Measurements from ENCODE around the gene SLC22A23.

Gene SLC22A23

GRCh38 chr6:3351105-3351676 is 105.7 kb downstream of the SLC22A23 start:
- DNase-seq = no peak

- DNase-seq = no peak
Observed at GRCh38 chr6:3350252-3350796, 106.5 kb downstream of the SLC22A23 start.

GRCh38 chr6:3349388-3350251 is 107.2 kb downstream of the SLC22A23 start:
- DNase-seq = no peak

DNA sequence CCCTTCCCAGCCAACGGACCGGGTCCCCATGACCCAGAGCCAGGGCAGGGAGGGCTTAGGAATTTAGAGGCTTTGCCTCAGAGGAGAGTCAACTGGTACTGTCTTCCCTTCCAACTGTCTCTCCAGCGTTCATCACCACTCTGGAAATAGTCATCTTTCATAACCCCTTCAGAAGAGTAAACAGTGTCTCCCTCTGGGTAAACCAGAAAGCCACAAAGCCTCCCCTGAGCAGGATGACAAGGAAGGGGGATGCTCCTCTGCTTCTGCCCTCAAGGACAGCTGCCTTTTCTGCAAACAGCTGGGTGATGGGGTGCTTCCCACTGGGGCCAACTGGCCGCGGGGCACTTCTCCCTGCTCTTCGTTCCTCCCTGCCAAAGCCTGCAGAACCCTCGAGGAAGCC is 108.0 kb downstream of the SLC22A23 start:
- DNase-seq = no peak

- DNase-seq = no peak
Observed at GRCh38 chr6:3347826-3348225, 109.0 kb downstream of the SLC22A23 start.

DNA sequence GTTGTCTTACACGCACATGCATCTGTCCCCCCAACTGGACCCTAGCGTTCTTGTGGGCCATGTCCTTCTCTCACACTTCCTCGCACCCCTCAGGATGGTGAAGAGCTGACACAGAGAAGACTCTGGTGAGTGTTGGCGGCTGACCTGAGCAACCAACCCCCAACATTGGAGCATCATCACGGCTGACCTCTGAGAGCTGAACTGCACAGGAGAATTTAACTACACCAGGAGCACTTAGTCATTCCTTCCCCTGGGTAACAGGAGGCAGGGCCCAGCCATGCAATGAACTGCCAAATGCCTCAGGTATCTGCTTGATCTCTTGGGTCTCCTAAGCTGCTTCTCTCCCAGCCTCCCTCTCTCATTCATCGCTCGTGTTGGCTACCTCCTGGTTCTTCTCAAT is 109.6 kb downstream of the SLC22A23 start:
- DNase-seq = no peak

DNA sequence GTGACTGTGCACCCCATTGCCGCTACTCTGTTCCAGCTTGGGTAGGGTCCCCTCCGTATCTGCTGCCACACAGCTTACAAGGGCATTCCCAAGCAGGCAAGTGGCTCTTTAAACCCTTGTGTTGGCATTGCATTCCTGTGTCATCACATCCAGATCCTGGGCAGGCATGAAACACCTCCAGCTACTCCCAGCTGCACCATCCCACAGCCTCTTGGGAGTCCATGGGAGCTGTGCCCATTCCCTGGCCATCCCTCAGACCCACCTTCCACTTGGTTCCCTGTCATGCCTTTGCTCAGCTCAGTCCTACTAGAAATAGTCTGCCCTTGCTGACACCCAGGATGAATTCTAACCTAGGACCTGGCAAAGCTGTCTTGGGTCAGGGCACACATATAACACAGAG is 110.4 kb downstream of the SLC22A23 start:
- DNase-seq = no peak

GRCh38 chr6:3345836-3346235 is 111.0 kb downstream of the SLC22A23 start:
- no peak for DNase-seq

DNA sequence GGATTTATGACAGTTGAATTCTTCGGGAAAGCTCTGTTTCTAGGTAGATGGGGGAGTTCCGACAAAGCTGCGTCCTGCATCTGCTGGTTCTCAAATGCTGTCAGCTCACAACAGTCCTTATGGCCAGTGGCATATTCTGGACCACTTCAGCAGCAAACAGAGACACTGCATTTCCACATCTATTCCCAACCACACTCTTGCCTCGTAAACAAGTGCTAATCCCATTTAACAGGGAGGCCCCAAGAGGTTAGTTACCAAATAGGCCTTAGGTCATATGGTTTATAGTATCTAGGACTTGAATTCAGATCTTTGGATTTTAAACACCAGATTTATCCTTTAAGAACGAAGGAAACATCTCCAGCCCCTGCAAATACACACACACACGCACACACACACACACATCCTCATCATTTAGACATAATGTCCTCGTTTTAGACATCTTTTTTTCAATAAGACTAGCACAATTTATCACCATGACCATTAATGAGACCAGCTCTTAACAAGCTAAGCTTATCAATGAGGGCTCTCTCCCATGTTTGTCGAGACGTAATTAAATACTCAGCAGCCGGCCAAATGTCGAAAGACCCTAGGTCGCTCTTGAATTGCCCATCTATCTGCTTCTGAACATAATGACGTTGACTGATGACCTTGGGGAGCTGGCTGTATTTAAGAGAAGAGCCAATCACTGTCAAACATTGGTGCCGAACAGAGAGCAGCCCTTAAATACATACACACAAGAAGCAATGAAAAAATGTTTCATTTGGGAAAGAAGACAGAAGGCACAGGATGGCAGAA is 113.6 kb downstream of the SLC22A23 start:
- no peak for DNase-seq

GRCh38 chr6:3341467-3341866 is 115.4 kb downstream of the SLC22A23 start:
- no peak for DNase-seq

DNA sequence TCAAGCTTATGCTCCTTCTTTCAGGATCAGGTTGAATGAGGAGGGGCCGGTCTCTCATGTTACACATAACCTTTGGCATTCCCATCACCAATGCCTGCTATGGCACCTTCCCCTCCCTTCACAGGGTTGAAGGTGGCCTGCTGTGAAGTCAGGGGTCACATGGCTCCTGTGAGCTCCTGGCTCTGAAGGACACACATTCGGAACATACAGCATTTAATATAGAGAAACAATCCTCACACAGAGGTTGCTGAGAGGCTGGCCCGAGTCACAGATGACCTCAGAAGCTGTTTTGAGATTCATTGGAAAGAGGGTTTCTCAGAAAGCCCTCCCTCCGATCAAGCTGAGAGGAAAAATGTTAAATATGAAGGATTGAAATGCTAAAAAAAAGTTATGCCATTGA is 116.0 kb downstream of the SLC22A23 start:
- no peak for DNase-seq

DNA sequence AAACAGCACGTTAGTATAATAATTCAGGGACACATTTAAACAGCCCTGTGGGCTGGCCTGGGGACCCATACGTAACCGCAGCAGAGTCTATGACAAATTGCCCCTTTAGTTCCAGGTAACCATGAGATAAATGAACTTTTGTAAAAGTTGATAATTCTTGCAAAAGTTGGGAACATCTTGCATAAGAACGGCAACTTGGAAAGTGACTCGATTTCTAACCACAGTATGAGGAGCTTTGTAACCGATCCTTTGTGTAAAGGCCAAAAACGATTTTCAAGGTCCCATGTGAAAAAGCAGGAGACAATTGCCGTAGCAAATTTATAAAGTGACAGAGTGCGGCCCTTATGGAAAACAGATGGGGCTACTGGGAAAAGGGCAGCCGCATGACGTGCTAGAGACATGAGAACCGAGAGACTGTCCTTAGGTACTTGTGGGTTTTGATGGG is 116.5 kb downstream of the SLC22A23 start:
- no peak for DNase-seq

GRCh38 chr6:3339811-3340210 is 117.0 kb downstream of the SLC22A23 start:
- no peak for DNase-seq

DNA sequence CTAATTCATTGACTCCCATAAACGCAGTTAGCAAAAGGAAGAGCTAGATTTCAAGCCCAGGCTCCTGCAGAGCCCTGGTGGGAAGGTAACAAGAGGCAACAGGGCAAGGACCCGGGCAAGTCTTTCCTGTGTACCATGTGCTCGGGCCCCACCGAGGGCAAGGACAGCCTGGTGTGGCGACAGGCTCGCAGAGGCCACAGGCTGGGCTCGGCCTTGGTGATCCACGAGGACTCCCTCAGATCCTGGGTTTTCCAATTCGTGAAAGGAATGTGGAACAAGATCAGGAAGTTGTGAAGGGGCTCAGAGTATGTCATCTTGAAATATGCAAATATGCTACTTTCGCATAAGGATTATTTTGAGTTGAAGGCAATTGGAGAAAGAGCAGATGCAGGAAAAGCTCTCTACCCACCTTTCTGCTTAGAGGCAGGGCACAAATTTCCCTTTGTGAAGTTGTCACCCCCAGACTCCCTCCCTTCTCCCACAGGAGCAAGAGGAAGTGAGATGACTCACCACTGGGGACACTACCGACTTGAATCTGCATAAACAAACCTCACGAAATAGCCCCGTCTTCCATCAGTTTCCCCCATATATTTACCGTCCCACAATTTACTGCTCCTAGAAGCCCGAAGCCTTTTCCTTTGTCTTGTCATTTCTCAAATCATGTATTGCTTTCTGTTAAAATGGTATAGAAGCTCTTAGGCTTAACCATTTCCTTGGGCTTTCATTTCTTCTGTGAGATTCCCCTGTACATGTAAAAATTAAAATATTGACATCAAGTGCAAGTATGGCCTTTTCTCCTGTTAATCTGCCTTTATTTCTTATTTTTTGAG is 119.1 kb downstream of the SLC22A23 start:
- no peak for DNase-seq

GRCh38 chr6:3336859-3337515 is 119.9 kb downstream of the SLC22A23 start:
- DNase-seq = no peak

DNA sequence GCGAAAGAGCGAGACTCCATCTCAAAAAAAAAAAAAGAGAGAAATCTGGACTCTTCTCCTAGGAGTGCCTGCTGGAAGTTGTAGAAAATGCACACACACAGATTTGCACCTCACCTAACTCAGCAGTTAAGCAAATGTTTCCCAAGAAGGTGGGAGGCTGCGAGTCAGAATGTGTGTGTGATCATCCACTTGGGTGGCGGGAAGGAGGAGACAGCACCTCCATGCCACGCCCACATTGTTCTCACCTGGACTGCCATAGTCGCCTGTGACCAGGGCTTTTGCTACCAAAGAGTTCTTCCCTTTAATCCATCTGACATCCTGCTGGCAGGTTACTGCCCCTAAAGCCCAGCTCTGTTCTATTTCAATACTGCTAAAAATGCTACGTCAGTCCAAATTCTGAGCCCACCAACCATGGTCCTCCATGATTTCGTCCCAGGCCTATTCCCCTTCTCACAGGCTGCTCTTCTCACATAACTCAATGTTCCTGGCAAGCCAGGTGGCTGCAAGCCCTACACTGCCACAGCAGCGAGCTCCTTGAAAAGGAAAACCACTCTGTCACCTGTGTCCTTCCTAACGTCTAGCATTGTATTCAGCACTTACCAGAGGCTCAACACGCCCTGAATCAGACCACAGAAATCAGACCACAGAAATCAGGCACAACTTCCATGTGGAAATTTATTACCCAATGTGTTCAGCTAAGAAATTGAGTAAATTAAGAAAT is 120.6 kb downstream of the SLC22A23 start:
- no peak for DNase-seq

DNA sequence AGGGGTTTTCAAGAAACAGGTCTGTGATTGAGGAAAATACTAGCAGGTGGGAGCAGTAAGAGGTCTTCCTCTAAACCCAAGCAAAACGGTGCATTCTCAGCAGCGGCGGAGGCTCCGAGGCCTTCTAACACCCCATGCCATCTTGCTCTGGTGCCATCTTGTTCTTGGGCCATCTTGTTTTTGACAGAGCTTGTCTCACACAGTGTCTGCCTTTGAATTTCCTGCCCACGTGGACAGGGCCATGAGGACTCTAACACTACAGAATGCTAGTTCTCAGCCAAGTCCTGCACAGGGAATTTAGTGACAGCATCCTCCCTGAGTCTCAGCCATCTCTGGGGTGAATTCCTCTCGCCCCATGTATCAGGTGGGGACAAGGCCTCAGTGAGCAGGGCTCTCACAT is 121.7 kb downstream of the SLC22A23 start:
- DNase-seq = no peak

DNA sequence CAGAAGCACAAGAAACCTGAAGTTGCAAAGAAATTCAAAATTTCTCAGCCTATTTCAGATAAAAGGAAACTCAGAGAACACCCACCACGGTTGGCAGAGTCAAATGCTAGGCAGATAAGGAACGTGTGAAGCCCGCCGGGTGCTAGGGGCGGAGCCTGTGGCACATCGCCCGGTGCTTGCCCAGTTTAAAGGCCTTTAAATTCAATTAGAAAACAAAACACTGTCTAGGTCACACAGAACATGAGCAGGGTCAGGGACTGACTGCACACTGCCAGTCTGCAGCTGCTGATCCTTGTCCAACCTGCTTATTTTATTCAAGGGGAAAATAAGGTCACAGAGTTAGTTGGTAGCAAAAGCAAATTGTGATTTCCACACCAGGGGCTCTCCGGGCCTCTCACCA is 122.3 kb downstream of the SLC22A23 start:
- DNase-seq = no peak

DNA sequence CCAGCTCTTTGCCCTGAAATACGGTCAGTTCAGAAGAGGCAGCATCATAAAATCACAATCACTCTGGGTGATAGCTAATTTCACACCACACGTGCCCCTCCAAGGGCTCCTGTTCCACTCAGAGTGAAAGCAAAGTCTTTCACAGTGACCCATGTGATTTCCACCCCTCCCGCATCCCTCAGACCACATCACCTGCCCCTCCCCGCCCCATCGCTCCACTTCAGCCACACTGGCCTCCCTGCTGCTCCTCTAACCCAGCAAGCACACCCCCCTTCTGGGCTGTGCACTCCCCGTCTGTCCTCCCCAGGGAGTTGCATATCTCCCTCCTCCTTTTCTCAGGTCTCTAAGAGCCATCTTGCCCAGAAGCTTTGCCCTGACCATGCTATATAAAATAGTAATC is 123.6 kb downstream of the SLC22A23 start:
- no peak for DNase-seq

- DNase-seq = no peak
Observed at GRCh38 chr6:3331971-3332370, 124.9 kb downstream of the SLC22A23 start.

GRCh38 chr6:3331494-3331893 is 125.4 kb downstream of the SLC22A23 start:
- no peak for DNase-seq

Measured in right forelimb (tissue), 1 donor.